Gastroesophageal sphincter (tissue), 4 donors: ENCODE results near the gene MAT1A. TPM values are rescaled to one million over a fixed set of nuclear protein-coding genes. Genes with fewer than 3 reads are reported as not detected.

Source experiments
- ATAC-seq: fragments of 150-250 bp; one replicate; pipeline ENCODE4 v1.9.1; 2016; ENCODE audit warnings: mild to moderate bottlenecking, moderate library complexity
- H3K27ac ChIP-seq, 4 donors: fragments of 200-600 bp; sonication (generic) in 3 of 4; 1 replicate in 3 of 4; 2 replicates in 1 of 4; pipeline ENCODE4 v1.5.1; 2016 to 2019
- H3K27me3 ChIP-seq: fragments of 200-600 bp; sonication (generic); one replicate; pipeline ENCODE4 v1.5.1; 2019
- H3K36me3 ChIP-seq, 2 donors: fragments of 200-600 bp; sonication (generic); one replicate each; pipeline ENCODE4 v1.5.1; 2019; ENCODE audit warnings: control low read depth in 1 of 2
- H3K4me1 ChIP-seq, 3 donors: fragments of 200-600 bp; sonication (generic); 1 replicate in 2 of 3; 2 replicates in 1 of 3; pipeline ENCODE4 v1.5.1; 2016 to 2019; ENCODE audit warnings: control low read depth in 2 of 3
- H3K4me3 ChIP-seq, 2 donors: fragments of 200-600 bp; sonication (generic); one replicate each; pipeline ENCODE4 v1.5.1; 2019; ENCODE audit warnings: mild to moderate bottlenecking in 1 of 2, moderate library complexity in 1 of 2
- H3K9me3 ChIP-seq, 3 donors: fragments of 200-600 bp; sonication (generic); one replicate each; pipeline ENCODE4 v1.5.1; 2017 to 2019; ENCODE audit warnings: control low read depth in 2 of 3
- CTCF ChIP-seq, 4 experiments: fragments of 200-600 bp in 2 of 4; fragments of 450-650 bp in 2 of 4; sonication (generic) in 1 of 4; IDR thresholded peaks; one replicate each; pipeline ENCODE4 v1.5.1; 2017 to 2019; ENCODE audit warnings: antibody characterized with exemption in 4 of 4, mild to moderate bottlenecking in 2 of 4, moderate library complexity in 2 of 4
- EP300 ChIP-seq: sonication (generic); formaldehyde crosslinking; IDR thresholded peaks from one replicate; pipeline ENCODE4 v1.6.1; 2017; ENCODE audit warnings: antibody characterized with exemption, mild to moderate bottlenecking
- POLR2A ChIP-seq, 2 donors: fragments of 450-650 bp; IDR thresholded peaks; one replicate each; pipeline ENCODE4 v1.6.1; 2017; ENCODE audit warnings: antibody characterized with exemption in 2 of 2, mild to moderate bottlenecking in 2 of 2, moderate library complexity in 1 of 2
- POLR2AphosphoS5 ChIP-seq: sonication (generic); formaldehyde crosslinking; IDR thresholded peaks from one replicate; pipeline ENCODE4 v1.6.1; 2017; ENCODE audit warnings: antibody characterized with exemption
- WGBS, 2 donors: methylation state at CpG; one replicate each; pipeline ENCODE4 v1.1.5; 2018; ENCODE audit warnings: low coverage in 1 of 2; 5-methylcytosine and 5-hydroxymethylcytosine counted together
- total RNA-seq, 4 donors: library from RNA; depleted of rRNA; stranded (reverse); fragments of >200 nt; gene quantifications; one replicate each; pipeline ENCODE4 v1.1.0, GENCODE V29; 2016

The MAT1A gene
- total RNA-seq, 4 donors from 2014 or later, result not detected

- no peaks in the 10 kb centered on the region for H3K36me3 ChIP-seq
- TF ChIP-seq CTCF (IDR thresholded peaks at IDR 0.05) (no peak), POLR2AphosphoS5 (no peak), EP300 (no peak), POLR2A (IDR thresholded peaks at IDR 0.05) (no peak)
- ATAC-seq, result no peak
- H3K9me3 ChIP-seq, result no peaks in the 10 kb centered on the region
- H3K4me1 ChIP-seq, result no peaks in the 10 kb centered on the region
- WGBS, 2 donors, result 67% methylated on average over 3 of the region's 7 CpGs; no CpG with 5 or more reads in 1 of the 2 donors
- H3K4me3 ChIP-seq, result no peak overlapping the region
- no peak overlapping the region for H3K27ac ChIP-seq
- H3K27me3 ChIP-seq, result no peaks in the 10 kb centered on the region
Observed at GRCh38 chr10:80272793-80273522, 16.5 kb downstream of the MAT1A start.

GRCh38 chr10:80271416-80271815 lies 18.0 kb downstream of the MAT1A start:
- WGBS, 2 donors, result 20 to 64% methylated on average over 2 to 5 of the region's 5 CpGs
- H3K27me3 ChIP-seq, result no peaks in the 10 kb centered on the region
- no peaks in the 10 kb centered on the region for H3K4me1 ChIP-seq
- TF ChIP-seq POLR2AphosphoS5 (no peak), CTCF (IDR thresholded peaks at IDR 0.05) (no peak), POLR2A (IDR thresholded peaks at IDR 0.05) (no peak), EP300 (no peak)
- H3K9me3 ChIP-seq, result no peaks in the 10 kb centered on the region
- no peak for ATAC-seq
- no peak overlapping the region for H3K4me3 ChIP-seq
- H3K36me3 ChIP-seq, result no peaks in the 10 kb centered on the region
- no peak overlapping the region for H3K27ac ChIP-seq

- Histone ChIP-seq H3K4me3 (no peak overlapping the region), H3K9me3 (no peaks in the 10 kb centered on the region), H3K4me1 (no peaks in the 10 kb centered on the region), H3K27me3 (no peaks in the 10 kb centered on the region), H3K27ac (no peak overlapping the region), H3K36me3 (no peaks in the 10 kb centered on the region)
- no peak for ATAC-seq
- TF ChIP-seq EP300 (no peak), POLR2AphosphoS5 (no peak), POLR2A (IDR thresholded peaks at IDR 0.05) (no peak), CTCF (IDR thresholded peaks at IDR 0.05) (no peak)
- 72 to 78% methylated on average over 3 to 4 of the region's 7 CpGs for WGBS, 2 donors
Observed at GRCh38 chr10:80270887-80271286, 18.6 kb downstream of the MAT1A start.

GRCh38 chr10:80268938-80269588 lies 20.4 kb downstream of the MAT1A start:
- Histone ChIP-seq H3K4me1 (no peaks in the 10 kb centered on the region), H3K36me3 (no peaks in the 10 kb centered on the region), H3K27me3 (peaks cover 8% of the 10 kb centered on the region), H3K9me3 (no peaks in the 10 kb centered on the region), H3K4me3 (no peak overlapping the region), H3K27ac (no peak overlapping the region)
- no peak for TF ChIP-seq POLR2AphosphoS5
- no peak for ATAC-seq
- 44 to 49% methylated on average over 3 to 4 of the region's 4 CpGs for WGBS, 2 donors

- TF ChIP-seq POLR2A (IDR thresholded peaks at IDR 0.05) (no peak), POLR2AphosphoS5 (no peak), CTCF (IDR thresholded peaks at IDR 0.05) (no peak), EP300 (no peak)
Observed at GRCh38 chr10:80268266-80268665, 21.2 kb downstream of the MAT1A start.

More at GRCh38 chr10:80268266-80268665, 21.2 kb downstream of the MAT1A start:
- H3K36me3 ChIP-seq, result no peaks in the 10 kb centered on the region
- H3K27me3 ChIP-seq, result peaks cover 10% of the 10 kb centered on the region
- H3K9me3 ChIP-seq, result no peaks in the 10 kb centered on the region
- ATAC-seq, result no peak
- H3K27ac ChIP-seq, result no peak overlapping the region
- 65 to 100% methylated on average over 1 to 2 of the region's 2 CpGs for WGBS, 2 donors
- H3K4me1 ChIP-seq, result no peaks in the 10 kb centered on the region
- no peak overlapping the region for H3K4me3 ChIP-seq
